ENCODE data around the gene PSMC3IP.

Gene PSMC3IP

DNA sequence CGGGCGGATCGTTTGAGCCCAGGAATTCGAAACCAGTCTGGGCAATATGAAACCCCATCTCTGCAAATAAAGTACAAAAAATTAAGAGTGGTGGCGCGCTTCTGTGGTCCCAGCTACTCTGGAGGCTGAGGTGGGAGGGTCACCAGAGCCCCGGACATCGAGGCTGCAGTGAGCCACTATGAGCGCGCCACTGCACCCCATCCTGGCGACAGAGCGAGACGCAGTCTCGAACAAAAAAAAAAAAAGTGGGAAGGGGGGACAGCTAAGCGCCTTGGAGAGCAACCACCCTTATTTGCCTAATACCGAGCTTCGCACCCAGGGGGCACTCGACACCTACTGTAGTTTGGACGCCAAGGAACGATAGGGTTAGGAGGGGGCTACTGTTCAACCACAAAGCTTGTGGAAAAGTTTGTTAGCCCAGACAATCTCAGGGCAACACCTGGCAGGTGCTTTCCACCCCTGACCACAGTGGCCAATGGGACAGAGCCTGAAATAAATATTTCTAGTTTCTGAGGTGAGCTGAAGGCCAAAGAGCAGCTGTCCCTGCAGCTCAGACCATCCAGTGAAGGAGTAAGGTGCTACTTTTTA, 847 bp upstream of the PSMC3IP start:
- TF ChIP-seq NFIC (IDR thresholded peaks at IDR 0.05) (no peak), RAD21 (IDR thresholded peaks at IDR 0.05; ENCODE audit: low read depth) (peak; percentile 74), CREB1 (IDR thresholded peaks at IDR 0.05; ENCODE audit: low read depth) (no peak)

DNA sequence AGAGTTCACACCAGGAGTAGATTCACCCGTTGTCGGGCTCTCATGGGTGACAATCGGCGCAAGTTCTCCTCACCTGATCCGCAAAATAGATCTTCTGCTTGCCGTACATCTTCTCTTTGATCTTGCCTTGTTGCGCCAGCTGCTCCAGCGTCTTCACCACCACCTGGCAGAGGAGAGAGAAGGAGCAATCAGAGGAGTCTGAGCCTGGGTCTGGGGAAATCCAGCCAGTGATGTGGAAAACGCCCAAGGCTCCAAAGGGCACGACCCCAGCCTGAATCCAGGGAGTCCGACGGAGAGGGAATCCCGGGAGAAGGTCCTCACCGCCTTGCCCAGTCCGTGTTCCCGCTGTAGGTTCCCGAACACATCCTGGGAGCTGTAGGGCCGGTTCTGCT, 393 bp downstream of the PSMC3IP start:
- TF ChIP-seq, protein P1, sequence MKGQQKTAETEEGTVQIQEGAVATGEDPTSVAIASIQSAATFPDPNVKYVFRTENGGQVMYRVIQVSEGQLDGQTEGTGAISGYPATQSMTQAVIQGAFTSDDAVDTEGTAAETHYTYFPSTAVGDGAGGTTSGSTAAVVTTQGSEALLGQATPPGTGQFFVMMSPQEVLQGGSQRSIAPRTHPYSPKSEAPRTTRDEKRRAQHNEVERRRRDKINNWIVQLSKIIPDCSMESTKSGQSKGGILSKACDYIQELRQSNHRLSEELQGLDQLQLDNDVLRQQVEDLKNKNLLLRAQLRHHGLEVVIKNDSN (IDR thresholded peaks at IDR 0.05), result no peak
- TF ChIP-seq, protein P2, sequence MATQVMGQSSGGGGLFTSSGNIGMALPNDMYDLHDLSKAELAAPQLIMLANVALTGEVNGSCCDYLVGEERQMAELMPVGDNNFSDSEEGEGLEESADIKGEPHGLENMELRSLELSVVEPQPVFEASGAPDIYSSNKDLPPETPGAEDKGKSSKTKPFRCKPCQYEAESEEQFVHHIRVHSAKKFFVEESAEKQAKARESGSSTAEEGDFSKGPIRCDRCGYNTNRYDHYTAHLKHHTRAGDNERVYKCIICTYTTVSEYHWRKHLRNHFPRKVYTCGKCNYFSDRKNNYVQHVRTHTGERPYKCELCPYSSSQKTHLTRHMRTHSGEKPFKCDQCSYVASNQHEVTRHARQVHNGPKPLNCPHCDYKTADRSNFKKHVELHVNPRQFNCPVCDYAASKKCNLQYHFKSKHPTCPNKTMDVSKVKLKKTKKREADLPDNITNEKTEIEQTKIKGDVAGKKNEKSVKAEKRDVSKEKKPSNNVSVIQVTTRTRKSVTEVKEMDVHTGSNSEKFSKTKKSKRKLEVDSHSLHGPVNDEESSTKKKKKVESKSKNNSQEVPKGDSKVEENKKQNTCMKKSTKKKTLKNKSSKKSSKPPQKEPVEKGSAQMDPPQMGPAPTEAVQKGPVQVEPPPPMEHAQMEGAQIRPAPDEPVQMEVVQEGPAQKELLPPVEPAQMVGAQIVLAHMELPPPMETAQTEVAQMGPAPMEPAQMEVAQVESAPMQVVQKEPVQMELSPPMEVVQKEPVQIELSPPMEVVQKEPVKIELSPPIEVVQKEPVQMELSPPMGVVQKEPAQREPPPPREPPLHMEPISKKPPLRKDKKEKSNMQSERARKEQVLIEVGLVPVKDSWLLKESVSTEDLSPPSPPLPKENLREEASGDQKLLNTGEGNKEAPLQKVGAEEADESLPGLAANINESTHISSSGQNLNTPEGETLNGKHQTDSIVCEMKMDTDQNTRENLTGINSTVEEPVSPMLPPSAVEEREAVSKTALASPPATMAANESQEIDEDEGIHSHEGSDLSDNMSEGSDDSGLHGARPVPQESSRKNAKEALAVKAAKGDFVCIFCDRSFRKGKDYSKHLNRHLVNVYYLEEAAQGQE (IDR thresholded peaks at IDR 0.05; ENCODE audit: low read depth), result no peak
- no peak for TF ChIP-seq YY1 (IDR thresholded peaks at IDR 0.05; ENCODE audit: low read depth)
- TF ChIP-seq TAF1 (IDR thresholded peaks at IDR 0.05; ENCODE audit: low read depth), result no peak
- no peak for TF ChIP-seq EGR1 (IDR thresholded peaks at IDR 0.05)
- TF ChIP-seq EP300 (IDR thresholded peaks at IDR 0.05; ENCODE audit: borderline replicate concordance), result no peak
- TF ChIP-seq TCF12 (IDR thresholded peaks at IDR 0.05; ENCODE audit: low read depth), result no peak
- TF ChIP-seq CREB1 (IDR thresholded peaks at IDR 0.05; ENCODE audit: low read depth), result no peak
- TF ChIP-seq ZBTB7A (IDR thresholded peaks at IDR 0.05; ENCODE audit: low read depth), result no peak
- TF ChIP-seq CEBPB (IDR thresholded peaks at IDR 0.05), result no peak
- TF ChIP-seq RAD21 (IDR thresholded peaks at IDR 0.05; ENCODE audit: low read depth), result no peak
- TF ChIP-seq FOXM1 (IDR thresholded peaks at IDR 0.05; ENCODE audit: borderline replicate concordance, low read depth), result no peak
- no peak for TF ChIP-seq TEAD4 (IDR thresholded peaks at IDR 0.05)
- TF ChIP-seq NFIC (IDR thresholded peaks at IDR 0.05), result no peak

DNA sequence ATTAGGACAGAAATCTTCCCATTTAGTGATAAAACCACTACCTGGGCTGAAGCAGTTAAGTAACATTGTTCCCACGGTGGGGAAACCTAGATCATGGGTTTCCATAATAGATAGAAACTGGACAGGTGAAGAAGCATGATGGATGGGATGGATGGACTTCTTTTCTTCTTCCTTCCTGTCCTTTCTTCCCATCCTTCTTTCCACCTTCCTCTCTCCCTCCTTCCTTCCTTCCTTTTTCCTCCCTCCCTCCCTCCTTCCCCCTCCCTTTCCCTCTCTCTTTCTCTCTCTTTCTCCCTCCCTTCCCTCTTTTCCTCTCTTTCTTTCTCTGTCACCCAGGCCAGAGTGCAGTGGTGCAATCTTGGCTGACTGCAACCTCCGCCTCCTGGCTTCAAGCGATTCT, 3.1 kb downstream of the PSMC3IP start:
- TF ChIP-seq, protein P3, sequence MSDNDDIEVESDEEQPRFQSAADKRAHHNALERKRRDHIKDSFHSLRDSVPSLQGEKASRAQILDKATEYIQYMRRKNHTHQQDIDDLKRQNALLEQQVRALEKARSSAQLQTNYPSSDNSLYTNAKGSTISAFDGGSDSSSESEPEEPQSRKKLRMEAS (IDR thresholded peaks at IDR 0.05), result no peak
- no peak for TF ChIP-seq TCF12 (IDR thresholded peaks at IDR 0.05; ENCODE audit: low read depth)
- TF ChIP-seq YY1 (IDR thresholded peaks at IDR 0.05; ENCODE audit: low read depth), result no peak
- no peak for TF ChIP-seq EP300 (IDR thresholded peaks at IDR 0.05; ENCODE audit: borderline replicate concordance)
- TF ChIP-seq EGR1 (IDR thresholded peaks at IDR 0.05), result no peak
- no peak for TF ChIP-seq FOXM1 (IDR thresholded peaks at IDR 0.05; ENCODE audit: borderline replicate concordance, low read depth)
- no peak for TF ChIP-seq TAF1 (IDR thresholded peaks at IDR 0.05; ENCODE audit: low read depth)
- TF ChIP-seq CEBPB (IDR thresholded peaks at IDR 0.05), result no peak
- no peak for TF ChIP-seq RAD21 (IDR thresholded peaks at IDR 0.05; ENCODE audit: low read depth)
- no peak for TF ChIP-seq CREB1 (IDR thresholded peaks at IDR 0.05; ENCODE audit: low read depth)
- TF ChIP-seq, protein P2 (IDR thresholded peaks at IDR 0.05; ENCODE audit: low read depth), result no peak
- no peak for TF ChIP-seq TEAD4 (IDR thresholded peaks at IDR 0.05)
- TF ChIP-seq, protein P1 (IDR thresholded peaks at IDR 0.05), result no peak
- TF ChIP-seq NFIC (IDR thresholded peaks at IDR 0.05), result no peak
- TF ChIP-seq ZBTB7A (IDR thresholded peaks at IDR 0.05; ENCODE audit: low read depth), result no peak

DNA sequence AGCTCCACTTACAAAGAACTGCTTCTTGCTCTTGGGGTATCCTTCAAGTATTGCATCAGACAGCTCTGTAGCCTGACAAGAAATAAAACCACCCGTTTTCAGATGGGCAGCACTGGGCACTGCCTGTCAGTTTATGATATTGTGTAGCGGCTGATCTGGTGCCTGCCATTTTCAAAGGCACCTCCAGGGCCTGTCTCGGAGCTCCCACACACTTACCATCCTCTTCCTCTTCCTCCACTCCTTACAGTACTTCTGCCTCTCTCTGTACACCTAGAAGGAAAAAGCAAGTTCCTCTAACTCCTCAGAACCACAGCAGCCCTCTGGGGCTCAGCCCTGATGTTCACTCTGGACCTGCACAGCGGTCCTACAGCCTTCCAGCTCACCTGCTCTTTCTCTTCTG, 4.4 kb downstream of the PSMC3IP start:
- TF ChIP-seq TAF1 (IDR thresholded peaks at IDR 0.05; ENCODE audit: low read depth) (no peak), CREB1 (IDR thresholded peaks at IDR 0.05; ENCODE audit: low read depth) (no peak), TCF12 (IDR thresholded peaks at IDR 0.05; ENCODE audit: low read depth) (no peak), FOXM1 (IDR thresholded peaks at IDR 0.05; ENCODE audit: borderline replicate concordance, low read depth) (no peak), EGR1 (IDR thresholded peaks at IDR 0.05) (no peak)
- TF ChIP-seq, protein P2 (IDR thresholded peaks at IDR 0.05; ENCODE audit: low read depth), result no peak

Data from Ishikawa (cell line).